CD14-positive monocyte (primary cell): ENCODE data around the gene BRAF. TPM values are rescaled to one million over a fixed set of nuclear protein-coding genes. Genes with fewer than 3 reads are reported as not detected.
"Not testable (repeated sequence)": the region's sequence is repeated elsewhere in the genome, so short reads cannot be mapped to it uniquely, and the experiment has no call there.

Experiments
- DNase-seq, 3 donors: peaks; one replicate each; pipeline ENCODE4 v3.0.0-alpha.2; 2011 to 2022
- H2AFZ ChIP-seq: 2 replicates; pipeline ENCODE4 v1.6.0; 2012; ENCODE audit warnings: mild to moderate bottlenecking, low read depth, low read length, inconsistent platforms; ENCODE audit not compliant: insufficient read depth, poor library complexity, severe bottlenecking
- H3K27ac ChIP-seq, 2 donors: 1 replicate in 1 of 2; 2 replicates in 1 of 2; pipeline ENCODE4 v1.5.1; 2012 to 2013; ENCODE audit warnings: low read length in 2 of 2, control low read depth in 1 of 2, inconsistent platforms in 1 of 2, low read depth in 1 of 2, mild to moderate bottlenecking in 1 of 2
- H3K27me3 ChIP-seq, 2 donors: one replicate each; pipeline versions ENCODE4 v1.6.0 to v1.6.1; 2011 to 2013; ENCODE audit warnings: low read length in 2 of 2; ENCODE audit not compliant: control insufficient read depth in 2 of 2, insufficient read depth in 2 of 2
- H3K36me3 ChIP-seq, 2 donors: replicated peaks in 1 of 2; 1 replicate in 1 of 2; 2 replicates in 1 of 2; pipeline versions ENCODE4 v1.5.1 to v1.6.1; 2012 to 2013; ENCODE audit warnings: low read length in 2 of 2, control low read depth in 1 of 2, inconsistent platforms in 1 of 2, mild to moderate bottlenecking in 1 of 2; ENCODE audit not compliant: insufficient read depth in 2 of 2, control insufficient read depth in 1 of 2
- H3K4me1 ChIP-seq, 2 donors: 1 replicate in 1 of 2; 2 replicates in 1 of 2; pipeline versions ENCODE4 v1.5.1 to v1.6.1; 2012 to 2013; ENCODE audit warnings: low read length in 2 of 2, control low read depth in 1 of 2, inconsistent platforms in 1 of 2, mild to moderate bottlenecking in 1 of 2, moderate library complexity in 1 of 2; ENCODE audit not compliant: insufficient read depth in 2 of 2, control insufficient read depth in 1 of 2
- H3K4me2 ChIP-seq: replicated peaks from 2 replicates; pipeline ENCODE3; 2012; ENCODE audit warnings: low read length, moderate library complexity, mild to moderate bottlenecking; ENCODE audit not compliant: poor library complexity, severe bottlenecking; ENCODE audit errors: extremely low read depth
- H3K4me3 ChIP-seq, 3 experiments: fragments of 200-600 bp in 1 of 3; sonication (generic) in 1 of 3; replicated peaks in 1 of 3; 1 replicate in 2 of 3; 2 replicates in 1 of 3; pipeline ENCODE4 v1.5.1; 2011 to 2013; ENCODE audit warnings: low read length in 3 of 3, mild to moderate bottlenecking in 3 of 3, control low read depth in 2 of 3, low read depth in 2 of 3, inconsistent platforms in 1 of 3, moderate library complexity in 1 of 3
- H3K79me2 ChIP-seq: 2 replicates; pipeline ENCODE4 v1.6.0; 2012; ENCODE audit warnings: mild to moderate bottlenecking, control low read depth, inconsistent platforms, low read length, moderate library complexity; ENCODE audit not compliant: insufficient read depth
- H3K9ac ChIP-seq: 2 replicates; pipeline ENCODE4 v1.6.0; 2017; ENCODE audit warnings: low read length, mild to moderate bottlenecking; ENCODE audit not compliant: insufficient read depth, poor library complexity, severe bottlenecking
- H3K9me3 ChIP-seq, 2 donors: replicated peaks in 1 of 2; 1 replicate in 1 of 2; 2 replicates in 1 of 2; pipeline versions ENCODE4 v1.5.1 to v1.6.1; 2012 to 2013; ENCODE audit warnings: low read length in 2 of 2, control low read depth in 1 of 2; ENCODE audit not compliant: control insufficient read depth in 1 of 2, insufficient read depth in 1 of 2
- H4K20me1 ChIP-seq: 2 replicates; pipeline ENCODE4 v1.6.0; 2012; ENCODE audit warnings: mild to moderate bottlenecking, low read length, control low read depth, moderate library complexity; ENCODE audit not compliant: insufficient read depth
- H3K27ac Mint-ChIP-seq, 7 donors: one replicate each; pipeline ENCODE4 v1.8.0; 2020; ENCODE audit warnings: mild to moderate bottlenecking in 7 of 7, mixed read lengths in 7 of 7, moderate library complexity in 6 of 7, inconsistent platforms in 2 of 7
- H3K27me3 Mint-ChIP-seq, 3 donors: one replicate each; pipeline ENCODE4 v1.8.0; 2021 to 2022; ENCODE audit warnings: low read depth in 3 of 3, mild to moderate bottlenecking in 3 of 3, mixed read lengths in 3 of 3, moderate library complexity in 3 of 3, inconsistent platforms in 1 of 3
- H3K36me3 Mint-ChIP-seq, 2 donors: one replicate each; pipeline ENCODE4 v1.8.0; 2020; ENCODE audit warnings: mixed read lengths in 2 of 2, inconsistent platforms in 1 of 2, mild to moderate bottlenecking in 1 of 2
- H3K4me1 Mint-ChIP-seq: one replicate; pipeline ENCODE4 v1.8.0; 2020; ENCODE audit warnings: mild to moderate bottlenecking, mixed read lengths
- H3K4me3 Mint-ChIP-seq, 2 donors: one replicate each; pipeline ENCODE4 v1.8.0; 2020; ENCODE audit warnings: mild to moderate bottlenecking in 2 of 2, mixed read lengths in 2 of 2, moderate library complexity in 1 of 2
- H3K9me3 Mint-ChIP-seq, 7 donors: one replicate each; pipeline ENCODE4 v1.8.0; 2020 to 2022; ENCODE audit warnings: mixed read lengths in 7 of 7, mild to moderate bottlenecking in 6 of 7, moderate library complexity in 6 of 7, inconsistent platforms in 2 of 7
- WGBS: methylation state at CpG from one replicate; pipeline ENCODE4 v1.1.5; 2013; ENCODE audit warnings: missing lambda C conversion rate; ENCODE audit not compliant: insufficient coverage; 5-methylcytosine and 5-hydroxymethylcytosine counted together
- intact Hi-C, 2 donors: fragments of 100-400 bp; cut with micrococcal nuclease; formaldehyde crosslinking; loops; one replicate each; pipeline versions ENCODE4 v1.15.0 to v1.15.1; 2023
- polyA plus RNA-seq, 3 donors: library from polyadenylated mRNA; depleted of rRNA in 1 of 3; unstranded in 2 of 3; stranded (reverse) in 1 of 3; fragments of 300-500 nt in 2 of 3; fragments of >200 nt in 1 of 3; fragmentation: Illumina TruSeq in 2 of 3; gene quantifications; 1 replicate in 2 of 3; 2 replicates in 1 of 3; pipeline ENCODE4 v1.2.3, GENCODE V29; 2012 to 2021
- TF ChIP-seq, protein P1 (sequence below): fragments of 200-600 bp; IDR thresholded peaks from one replicate; pipeline ENCODE4 v1.8.0; 2022; ENCODE audit warnings: antibody characterized with exemption, mild to moderate bottlenecking

Gene BRAF
- polyA plus RNA-seq, 3 donors, result 3.8 to 10.0 (median 5.6) TPM

DNA sequence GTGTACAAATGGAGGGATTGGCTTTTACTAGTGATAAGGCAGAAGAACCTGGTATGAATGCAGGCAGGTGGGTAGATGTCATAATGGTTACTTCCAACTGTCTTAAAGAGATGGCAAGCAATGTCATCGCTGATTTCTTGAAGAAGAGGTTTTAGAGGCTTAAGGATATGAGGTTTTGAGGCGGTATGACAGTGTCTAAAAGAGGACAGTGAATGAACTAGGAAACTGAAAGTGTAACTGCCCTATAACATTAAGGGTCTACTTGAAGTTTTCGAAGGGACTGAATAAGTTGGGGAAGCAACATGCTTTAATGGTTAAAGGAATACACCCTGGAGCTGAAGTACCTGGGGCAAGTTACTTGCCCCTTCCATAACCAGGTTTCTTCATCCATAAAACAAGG, 157.3 kb downstream of the BRAF start:
- Histone ChIP-seq H3K4me3 (no peak overlapping the region), H3K4me1 (no peaks in the 10 kb centered on the region), H3K27me3 (no peaks in the 10 kb centered on the region), H3K9me3 (no peaks in the 10 kb centered on the region), H3K36me3 (peaks cover 13 to 61% of the 10 kb centered on the region in 2 donors), H3K4me2 (no peak overlapping the region), H4K20me1 (no peaks in the 10 kb centered on the region), H2AFZ (no peak overlapping the region), H3K27ac (no peak overlapping the region), H3K79me2 (no peaks in the 10 kb centered on the region), H3K9ac (no peak overlapping the region)
- DNase-seq, result no peak
- peaks cover 37 to 50% of the 10 kb centered on the region in 2 donors for H3K36me3 Mint-ChIP-seq
- peaks cover 0 to 12% (median 2%) of the 10 kb centered on the region in 7 donors for H3K9me3 Mint-ChIP-seq
- no peak overlapping the region for H3K27ac Mint-ChIP-seq
- no peaks in the 10 kb centered on the region for H3K4me1 Mint-ChIP-seq
- H3K4me3 Mint-ChIP-seq, result no peak overlapping the region
- TF ChIP-seq, protein P1, sequence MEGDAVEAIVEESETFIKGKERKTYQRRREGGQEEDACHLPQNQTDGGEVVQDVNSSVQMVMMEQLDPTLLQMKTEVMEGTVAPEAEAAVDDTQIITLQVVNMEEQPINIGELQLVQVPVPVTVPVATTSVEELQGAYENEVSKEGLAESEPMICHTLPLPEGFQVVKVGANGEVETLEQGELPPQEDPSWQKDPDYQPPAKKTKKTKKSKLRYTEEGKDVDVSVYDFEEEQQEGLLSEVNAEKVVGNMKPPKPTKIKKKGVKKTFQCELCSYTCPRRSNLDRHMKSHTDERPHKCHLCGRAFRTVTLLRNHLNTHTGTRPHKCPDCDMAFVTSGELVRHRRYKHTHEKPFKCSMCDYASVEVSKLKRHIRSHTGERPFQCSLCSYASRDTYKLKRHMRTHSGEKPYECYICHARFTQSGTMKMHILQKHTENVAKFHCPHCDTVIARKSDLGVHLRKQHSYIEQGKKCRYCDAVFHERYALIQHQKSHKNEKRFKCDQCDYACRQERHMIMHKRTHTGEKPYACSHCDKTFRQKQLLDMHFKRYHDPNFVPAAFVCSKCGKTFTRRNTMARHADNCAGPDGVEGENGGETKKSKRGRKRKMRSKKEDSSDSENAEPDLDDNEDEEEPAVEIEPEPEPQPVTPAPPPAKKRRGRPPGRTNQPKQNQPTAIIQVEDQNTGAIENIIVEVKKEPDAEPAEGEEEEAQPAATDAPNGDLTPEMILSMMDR, result no peak
- 100% methylated on average over 2 of the region's 3 CpGs for WGBS
- H3K27me3 Mint-ChIP-seq, result no peaks in the 10 kb centered on the region
- intact Hi-C loops, result no loop called here

DNA sequence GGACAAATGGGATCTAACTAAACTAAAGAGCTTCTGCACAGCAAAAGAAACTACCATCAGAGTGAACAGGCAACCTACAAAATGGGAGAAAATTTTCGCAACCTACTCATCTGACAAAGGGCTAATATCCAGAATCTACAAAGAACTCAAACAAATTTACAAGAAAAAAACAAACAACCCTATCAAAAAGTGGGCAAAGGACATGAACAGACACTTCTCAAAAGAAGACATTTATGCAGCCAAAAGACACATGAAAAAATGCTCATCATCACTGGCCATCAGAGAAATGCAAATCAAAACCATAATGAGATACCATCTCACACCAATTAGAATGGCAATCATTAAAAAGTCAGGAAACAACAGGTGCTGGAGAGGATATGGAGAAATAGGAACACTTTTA, 159.3 kb downstream of the BRAF start:
- H3K4me1 Mint-ChIP-seq, intact Hi-C loops, H3K27me3 ChIP-seq, H3K4me3 Mint-ChIP-seq, H3K27ac ChIP-seq, H3K79me2 ChIP-seq, H3K9me3 ChIP-seq, H3K4me1 ChIP-seq, H3K4me3 ChIP-seq, H2AFZ ChIP-seq, H3K4me2 ChIP-seq, DNase-seq, H3K27ac Mint-ChIP-seq, H3K9ac ChIP-seq, H4K20me1 ChIP-seq, H3K27me3 Mint-ChIP-seq: not testable (repeated sequence)
- peaks cover 29 to 45% of the 10 kb centered on the region in 2 donors for H3K36me3 Mint-ChIP-seq
- no CpG with 5 or more reads among the region's 1 CpG for WGBS
- H3K9me3 Mint-ChIP-seq, result peaks cover 3 to 19% (median 12%) of the 10 kb centered on the region in 7 donors
- H3K36me3 ChIP-seq, result peaks cover 2 to 42% of the 10 kb centered on the region in 2 donors

DNA sequence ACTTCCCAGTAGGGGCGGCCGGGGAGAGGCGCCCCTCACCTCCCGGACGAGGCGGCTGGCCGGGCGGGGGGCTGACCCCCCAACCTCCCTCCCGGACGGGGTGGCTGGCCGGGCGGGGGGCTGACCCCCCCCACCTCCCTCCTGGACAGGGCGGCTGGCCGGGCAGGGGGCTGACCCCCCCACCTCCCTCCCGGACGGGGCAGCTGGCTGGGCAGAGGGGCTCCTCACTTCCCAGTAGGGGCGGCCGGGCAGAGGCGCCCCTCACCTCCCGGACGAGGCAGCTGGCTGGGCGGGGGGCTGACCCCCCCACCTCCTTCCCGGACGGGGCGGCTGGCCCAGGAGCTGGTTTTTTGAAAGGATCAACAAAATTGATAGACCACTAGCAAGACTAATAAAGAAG, 161.6 kb downstream of the BRAF start:
- H3K4me2 ChIP-seq, H3K4me3 Mint-ChIP-seq, H2AFZ ChIP-seq, H3K27me3 ChIP-seq, H3K27ac ChIP-seq, H3K4me1 ChIP-seq, H3K9ac ChIP-seq, H3K9me3 ChIP-seq, H4K20me1 ChIP-seq, H3K4me3 ChIP-seq, H3K4me1 Mint-ChIP-seq, DNase-seq, H3K27ac Mint-ChIP-seq, H3K79me2 ChIP-seq, intact Hi-C loops, H3K27me3 Mint-ChIP-seq: not testable (repeated sequence)
- peaks cover 24 to 42% of the 10 kb centered on the region in 2 donors for H3K36me3 Mint-ChIP-seq
- peaks cover 11 to 27% (median 16%) of the 10 kb centered on the region in 7 donors for H3K9me3 Mint-ChIP-seq
- no CpG with 5 or more reads among the region's 25 CpGs for WGBS
- H3K36me3 ChIP-seq, result peaks cover 0 to 30% of the 10 kb centered on the region in 2 donors

DNA sequence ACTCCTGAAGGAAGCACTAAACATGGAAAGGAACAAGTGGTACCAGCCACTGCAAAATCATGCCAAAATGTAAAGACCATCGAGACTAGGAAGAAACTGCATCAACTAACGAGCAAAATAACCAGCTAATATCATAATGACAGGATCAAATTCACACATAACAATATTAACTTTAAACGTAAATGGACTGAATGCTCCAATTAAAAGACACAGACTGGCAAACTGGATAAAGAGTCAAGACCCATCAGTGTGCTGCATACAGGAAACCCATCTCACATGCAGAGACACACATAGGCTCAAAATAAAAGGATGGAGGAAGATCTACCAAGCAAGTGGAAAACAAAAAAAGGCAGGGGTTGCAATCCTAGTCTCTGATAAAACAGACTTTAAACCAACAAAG, 163.4 kb downstream of the BRAF start:
- H3K27me3 Mint-ChIP-seq, result not testable (repeated sequence)
- peaks cover 17 to 36% of the 10 kb centered on the region in 2 donors for H3K36me3 Mint-ChIP-seq
- no CpG with 5 or more reads among the region's 3 CpGs for WGBS

More for the DNA sequence above, 163.4 kb downstream of the BRAF start:
- H3K79me2 ChIP-seq, H3K9ac ChIP-seq, H4K20me1 ChIP-seq, H3K4me1 ChIP-seq, H3K27me3 ChIP-seq, H2AFZ ChIP-seq, H3K27ac Mint-ChIP-seq, DNase-seq, H3K4me2 ChIP-seq, intact Hi-C loops, H3K4me3 ChIP-seq, H3K9me3 ChIP-seq, H3K27ac ChIP-seq, H3K4me1 Mint-ChIP-seq, H3K4me3 Mint-ChIP-seq: not testable (repeated sequence)
- H3K9me3 Mint-ChIP-seq, result peaks cover 9 to 25% (median 16%) of the 10 kb centered on the region in 7 donors
- H3K36me3 ChIP-seq, result peaks cover 0 to 12% of the 10 kb centered on the region in 2 donors
